Body of pancreas (tissue), 4 donors: ENCODE data around the gene C10orf53. TPM values are rescaled to one million over a fixed set of nuclear protein-coding genes. Genes with fewer than 3 reads are reported as not detected.

Source experiments
- ATAC-seq: fragments of 150-250 bp; one replicate; pipeline ENCODE4 v1.9.1; 2016
- DNase-seq, 4 donors: peaks; one replicate each; pipeline ENCODE4 v3.0.0-alpha.2; 2019
- H3K27ac ChIP-seq, 4 donors: fragments of 200-600 bp; sonication (generic); 1 replicate in 3 of 4; 2 replicates in 1 of 4; pipeline versions ENCODE4 v1.5.1 to v1.6.1; 2016 to 2019; ENCODE audit warnings: mild to moderate bottlenecking in 1 of 4, mixed read lengths in 1 of 4, moderate library complexity in 1 of 4
- H3K27me3 ChIP-seq, 2 donors: fragments of 200-600 bp; sonication (generic); one replicate each; pipeline ENCODE4 v1.6.0; 2016; ENCODE audit warnings: mild to moderate bottlenecking in 1 of 2
- H3K36me3 ChIP-seq, 2 donors: fragments of 200-600 bp; sonication (generic); replicated peaks in 1 of 2; 2 replicates each; pipeline ENCODE4 v1.5.1; 2016; ENCODE audit warnings: low read depth in 2 of 2; ENCODE audit not compliant: insufficient read depth in 1 of 2
- H3K4me1 ChIP-seq: fragments of 200-600 bp; sonication (generic); one replicate; pipeline ENCODE4 v1.6.0; 2016
- H3K4me3 ChIP-seq, 2 donors: fragments of 200-600 bp; sonication (generic); 1 replicate in 1 of 2; 2 replicates in 1 of 2; pipeline ENCODE4 v1.5.1; 2016 to 2019
- H3K9me3 ChIP-seq, 3 donors: fragments of 200-600 bp; sonication (generic); 1 replicate in 2 of 3; 2 replicates in 1 of 3; pipeline ENCODE4 v1.5.1; 2016
- POLR2A ChIP-seq, 3 donors: fragments of 450-650 bp; IDR thresholded peaks; one replicate each; pipeline ENCODE4 v1.6.1; 2016; ENCODE audit warnings: antibody characterized with exemption in 3 of 3, mild to moderate bottlenecking in 2 of 3
- WGBS, 2 donors: methylation state at CpG; one replicate each; pipeline ENCODE4 v1.1.5; 2017; 5-methylcytosine and 5-hydroxymethylcytosine counted together
- intact Hi-C: fragments of 100-400 bp; cut with DNase I; formaldehyde crosslinking; loops from one replicate; pipeline ENCODE4 v1.15.1; 2023
- total RNA-seq, 2 donors: library from RNA; depleted of rRNA; stranded (reverse); fragments of >200 nt; gene quantifications; one replicate each; pipeline ENCODE4 v1.1.0, GENCODE V29; 2016
- TF ChIP-seq, protein P1 (sequence below), 7 experiments: fragments of 450-650 bp in 4 of 7; fragments of 200-600 bp in 3 of 7; sonication (generic) in 3 of 7; IDR thresholded peaks; one replicate each; pipeline ENCODE4 v1.5.1; 2016 to 2019; ENCODE audit warnings: antibody characterized with exemption in 7 of 7

C10orf53 gene
- total RNA-seq, 2 donors from 2014 or later, result not detected

DNA sequence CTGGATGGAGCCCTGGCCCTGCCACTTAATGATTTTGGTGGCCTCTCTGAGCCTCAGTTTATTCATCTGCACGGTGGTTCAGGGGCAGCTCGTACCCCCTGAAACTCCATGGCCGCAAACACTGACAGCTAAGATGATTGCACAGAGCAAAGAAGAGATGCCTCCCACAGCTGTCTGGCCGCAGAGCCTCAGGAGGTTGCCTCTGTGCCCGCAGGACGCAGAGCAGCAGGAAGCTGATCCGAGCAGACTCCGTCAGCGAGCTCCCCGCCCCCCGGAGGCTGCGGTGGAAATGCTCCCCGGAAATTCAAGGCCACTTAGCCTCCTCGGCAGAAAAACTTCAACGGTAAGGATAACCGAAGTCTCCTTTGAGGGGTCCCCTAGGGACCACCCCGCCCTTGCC, 30.2 kb upstream of the C10orf53 start:
- H3K4me3 ChIP-seq, result no peak overlapping the region
- H3K27me3 ChIP-seq, result no peaks in the 10 kb centered on the region
- 14 to 35% methylated on average over 6 to 17 of the region's 17 CpGs for WGBS, 2 donors
- TF ChIP-seq, protein P1, sequence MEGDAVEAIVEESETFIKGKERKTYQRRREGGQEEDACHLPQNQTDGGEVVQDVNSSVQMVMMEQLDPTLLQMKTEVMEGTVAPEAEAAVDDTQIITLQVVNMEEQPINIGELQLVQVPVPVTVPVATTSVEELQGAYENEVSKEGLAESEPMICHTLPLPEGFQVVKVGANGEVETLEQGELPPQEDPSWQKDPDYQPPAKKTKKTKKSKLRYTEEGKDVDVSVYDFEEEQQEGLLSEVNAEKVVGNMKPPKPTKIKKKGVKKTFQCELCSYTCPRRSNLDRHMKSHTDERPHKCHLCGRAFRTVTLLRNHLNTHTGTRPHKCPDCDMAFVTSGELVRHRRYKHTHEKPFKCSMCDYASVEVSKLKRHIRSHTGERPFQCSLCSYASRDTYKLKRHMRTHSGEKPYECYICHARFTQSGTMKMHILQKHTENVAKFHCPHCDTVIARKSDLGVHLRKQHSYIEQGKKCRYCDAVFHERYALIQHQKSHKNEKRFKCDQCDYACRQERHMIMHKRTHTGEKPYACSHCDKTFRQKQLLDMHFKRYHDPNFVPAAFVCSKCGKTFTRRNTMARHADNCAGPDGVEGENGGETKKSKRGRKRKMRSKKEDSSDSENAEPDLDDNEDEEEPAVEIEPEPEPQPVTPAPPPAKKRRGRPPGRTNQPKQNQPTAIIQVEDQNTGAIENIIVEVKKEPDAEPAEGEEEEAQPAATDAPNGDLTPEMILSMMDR (IDR thresholded peaks at IDR 0.05), result no peak
- TF ChIP-seq POLR2A (IDR thresholded peaks at IDR 0.05), result no peak
- no peaks in the 10 kb centered on the region for H3K36me3 ChIP-seq
- H3K4me1 ChIP-seq, result no peaks in the 10 kb centered on the region
- H3K9me3 ChIP-seq, result no peaks in the 10 kb centered on the region
- intact Hi-C loops, result no loop called here
- no peak for ATAC-seq
- no peak overlapping the region for H3K27ac ChIP-seq
- DNase-seq, result no peak

DNA sequence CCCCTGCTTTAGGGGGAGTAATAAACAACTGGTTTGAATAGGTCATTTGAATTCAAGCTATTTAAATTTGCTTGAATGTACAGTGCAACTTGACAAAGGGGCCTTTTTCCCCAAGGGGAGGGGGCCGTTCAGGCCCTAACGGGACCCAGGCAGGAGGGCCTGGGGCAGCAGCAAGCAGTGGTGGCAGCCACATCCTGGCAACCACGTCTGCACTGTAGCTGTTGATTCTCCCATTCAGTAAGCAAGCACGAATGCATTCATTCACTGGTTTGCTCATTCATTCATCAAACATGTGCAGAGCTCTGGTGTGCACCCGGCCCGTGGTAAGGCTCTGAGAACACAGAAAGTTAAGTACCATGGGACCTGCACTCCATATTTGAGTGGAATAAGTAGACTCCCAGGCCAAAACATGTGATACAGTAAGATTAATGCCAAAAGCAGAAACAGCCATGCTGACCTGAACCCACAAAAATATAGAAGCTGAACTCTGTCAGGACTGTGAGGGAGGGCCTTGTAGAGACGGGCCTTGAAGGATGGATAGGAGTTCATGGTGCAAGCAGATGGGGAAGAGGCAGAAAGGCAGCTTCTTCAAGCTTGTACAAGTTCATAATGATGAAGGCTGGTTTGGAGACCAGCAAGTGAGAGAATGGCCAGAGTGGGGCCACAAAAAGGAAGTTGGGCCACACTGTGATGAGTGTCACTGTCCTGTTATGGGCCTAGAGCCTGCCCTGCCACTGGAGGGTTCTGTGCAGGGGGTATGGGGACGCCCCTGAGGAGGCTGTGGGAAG, 29.3 kb upstream of the C10orf53 start:
- Histone ChIP-seq H3K4me3 (no peak overlapping the region), H3K27ac (no peak overlapping the region), H3K27me3 (no peaks in the 10 kb centered on the region), H3K9me3 (no peaks in the 10 kb centered on the region), H3K4me1 (no peaks in the 10 kb centered on the region), H3K36me3 (no peaks in the 10 kb centered on the region)
- TF ChIP-seq, protein P1 (IDR thresholded peaks at IDR 0.05), result no peak
- no peak for TF ChIP-seq POLR2A (IDR thresholded peaks at IDR 0.05)
- ATAC-seq (no peak), DNase-seq (no peak)
- 34 to 53% methylated on average over 8 of the region's 8 CpGs for WGBS, 2 donors
- intact Hi-C loops, result no loop called here

DNA sequence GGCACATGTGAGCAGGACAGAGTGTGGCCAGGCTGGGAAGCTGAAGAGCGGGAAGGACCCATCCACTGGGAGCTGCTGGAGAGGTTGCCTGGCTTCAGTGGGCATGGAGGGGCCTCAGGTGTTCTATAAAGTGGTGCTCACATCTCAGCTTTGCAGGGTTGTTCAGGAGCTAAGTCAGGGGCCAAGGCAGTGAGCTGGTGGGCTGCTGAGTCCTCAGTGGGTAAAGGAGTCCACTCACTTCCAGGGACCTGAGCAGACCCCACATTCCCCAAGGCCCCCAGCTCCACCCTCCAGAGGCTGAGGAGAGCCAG, 28.8 kb upstream of the C10orf53 start:
- Histone ChIP-seq H3K36me3 (no peaks in the 10 kb centered on the region), H3K27me3 (no peaks in the 10 kb centered on the region), H3K4me1 (no peaks in the 10 kb centered on the region), H3K27ac (no peak overlapping the region), H3K9me3 (no peaks in the 10 kb centered on the region), H3K4me3 (no peak overlapping the region)
- DNase-seq (no peak), ATAC-seq (no peak)
- intact Hi-C loops, result no loop called here
- TF ChIP-seq POLR2A (IDR thresholded peaks at IDR 0.05), result no peak
- TF ChIP-seq, protein P1 (IDR thresholded peaks at IDR 0.05), result no peak
- WGBS, 2 donors, result 85 to 88% methylated on average over 1 of the region's 1 CpG

DNA sequence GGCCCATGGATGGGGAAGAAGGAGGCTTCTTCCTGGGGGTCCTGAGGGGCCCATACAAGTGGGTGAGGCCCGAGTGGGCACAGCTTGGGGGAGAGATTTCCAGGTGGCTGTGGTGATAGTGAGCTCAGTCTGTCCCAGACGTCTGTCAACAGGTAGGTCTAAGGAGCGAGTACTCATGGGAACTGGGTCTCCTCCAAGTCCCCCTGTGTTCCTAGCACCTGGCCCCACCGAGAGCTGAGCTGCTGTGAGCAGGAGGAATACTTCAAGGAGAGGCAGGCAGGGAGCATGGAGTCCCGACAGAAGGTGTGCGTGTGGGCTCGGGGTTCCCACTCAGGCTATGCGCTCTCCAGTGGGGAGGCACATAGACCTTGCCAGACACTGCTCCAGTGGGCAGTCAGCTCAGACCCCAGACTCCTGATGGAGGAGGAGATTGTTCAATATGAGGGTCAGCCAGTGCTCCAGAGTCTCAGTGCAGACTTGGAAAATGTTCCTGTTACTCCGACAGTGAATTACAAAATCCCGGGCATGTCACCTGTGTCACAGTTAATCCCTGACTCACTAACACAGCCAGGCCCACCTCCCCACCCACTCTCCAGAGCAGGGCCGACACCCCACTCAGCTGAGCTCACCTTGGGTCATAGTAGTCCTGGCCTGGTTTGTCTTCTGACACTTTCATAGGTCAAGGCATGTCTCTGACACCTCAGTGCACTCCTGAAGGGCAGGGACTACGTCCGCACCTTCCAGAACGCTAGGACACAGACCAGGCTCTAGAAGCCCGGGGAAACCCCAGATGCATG, 28.2 kb upstream of the C10orf53 start:
- 65 to 66% methylated on average over 13 to 15 of the region's 15 CpGs for WGBS, 2 donors
- no peak for DNase-seq
- H3K27ac ChIP-seq, result no peak overlapping the region
- H3K36me3 ChIP-seq, result no peaks in the 10 kb centered on the region
- no peaks in the 10 kb centered on the region for H3K4me1 ChIP-seq
- no peak for TF ChIP-seq POLR2A (IDR thresholded peaks at IDR 0.05)
- TF ChIP-seq, protein P1 (IDR thresholded peaks at IDR 0.05), result no peak
- H3K9me3 ChIP-seq, result no peaks in the 10 kb centered on the region
- ATAC-seq, result no peak
- H3K27me3 ChIP-seq, result no peaks in the 10 kb centered on the region
- no peak overlapping the region for H3K4me3 ChIP-seq
- intact Hi-C loops, result no loop called here
